Endothelial cell (in vitro differentiated cells): ENCODE measurements around the gene GIMAP8. TPM values are rescaled to one million over a fixed set of nuclear protein-coding genes. Genes with fewer than 3 reads are reported as not detected.

ENCODE experiments used
- DNase-seq: peaks from one replicate; pipeline ENCODE4 v3.0.0; 2021; ENCODE audit warnings: low spot score
- H3K27ac Mint-ChIP-seq: one replicate; pipeline ENCODE4 v1.8.0; 2021; ENCODE audit warnings: mixed read lengths, inconsistent platforms; ENCODE audit not compliant: unreplicated experiment
- H3K27me3 Mint-ChIP-seq: one replicate; pipeline ENCODE4 v1.8.0; 2021; ENCODE audit warnings: mild to moderate bottlenecking, moderate library complexity, mixed read lengths, inconsistent platforms; ENCODE audit not compliant: unreplicated experiment
- H3K36me3 Mint-ChIP-seq: one replicate; pipeline ENCODE4 v1.8.0; 2021; ENCODE audit warnings: mild to moderate bottlenecking, low read depth, mixed read lengths, inconsistent platforms; ENCODE audit not compliant: unreplicated experiment
- H3K4me1 Mint-ChIP-seq: one replicate; pipeline ENCODE4 v1.8.0; 2021; ENCODE audit warnings: mild to moderate bottlenecking, mixed read lengths, inconsistent platforms; ENCODE audit not compliant: unreplicated experiment
- H3K4me3 Mint-ChIP-seq: one replicate; pipeline ENCODE4 v1.8.0; 2021; ENCODE audit warnings: mild to moderate bottlenecking, mixed read lengths, inconsistent platforms; ENCODE audit not compliant: unreplicated experiment
- H3K9me3 Mint-ChIP-seq: one replicate; pipeline ENCODE4 v1.8.0; 2021; ENCODE audit warnings: mixed read lengths, inconsistent platforms; ENCODE audit not compliant: unreplicated experiment
- CTCF ChIP-seq: fragments of 200-600 bp; sonication (generic); IDR thresholded peaks from one replicate; pipeline ENCODE4 v1.5.0; 2021; ENCODE audit warnings: antibody characterized with exemption; ENCODE audit not compliant: unreplicated experiment
- total RNA-seq: library from RNA; stranded (reverse); fragmentation: NEBNext Ultra II Directional; extraction: Animal tissue kit (Norgen Biotek cat#: 25700); gene quantifications from one replicate; pipeline ENCODE4 v1.2.1, GENCODE V29; 2021; ENCODE audit not compliant: unreplicated experiment

The GIMAP8 gene
- total RNA-seq, 1 donor from 2014 or later: 143 TPM

GRCh38 chr7:150420987-150421674 is 29.3 kb upstream of the GIMAP8 start:
- Mint-ChIP-seq H3K4me3 (no peak overlapping the region), H3K27ac (no peak overlapping the region), H3K9me3 (no peaks in the 10 kb centered on the region), H3K4me1 (peaks cover 13% of the 10 kb centered on the region), H3K36me3 (no peaks in the 10 kb centered on the region), H3K27me3 (no peaks in the 10 kb centered on the region)
- peak; percentile 89 for DNase-seq
- peak; percentile 75 for TF ChIP-seq CTCF

- no peaks in the 10 kb centered on the region for H3K9me3 Mint-ChIP-seq
- peaks cover 1% of the 10 kb centered on the region for H3K27me3 Mint-ChIP-seq
- no peak overlapping the region for H3K27ac Mint-ChIP-seq
- no peak for DNase-seq
- H3K4me3 Mint-ChIP-seq: no peak overlapping the region
- no peak for TF ChIP-seq CTCF
- peaks cover 13% of the 10 kb centered on the region for H3K4me1 Mint-ChIP-seq
- no peaks in the 10 kb centered on the region for H3K36me3 Mint-ChIP-seq
These were observed 28.6 kb upstream of the GIMAP8 start for GRCh38 chr7:150421831-150422230.

GRCh38 chr7:150425670-150426069 is 24.8 kb upstream of the GIMAP8 start:
- peaks cover 32% of the 10 kb centered on the region for H3K4me1 Mint-ChIP-seq
- H3K27ac Mint-ChIP-seq: no peak overlapping the region
- TF ChIP-seq CTCF: no peak
- no peaks in the 10 kb centered on the region for H3K36me3 Mint-ChIP-seq
- H3K9me3 Mint-ChIP-seq: no peaks in the 10 kb centered on the region
- no peak for DNase-seq
- peaks cover 2% of the 10 kb centered on the region for H3K27me3 Mint-ChIP-seq
- H3K4me3 Mint-ChIP-seq: no peak overlapping the region

- peaks cover 9% of the 10 kb centered on the region for H3K27me3 Mint-ChIP-seq
- H3K4me1 Mint-ChIP-seq: peaks cover 21% of the 10 kb centered on the region
- no peak for TF ChIP-seq CTCF
- H3K9me3 Mint-ChIP-seq: no peaks in the 10 kb centered on the region
- H3K4me3 Mint-ChIP-seq: no peak overlapping the region
- DNase-seq: no peak
- H3K27ac Mint-ChIP-seq: no peak overlapping the region
- H3K36me3 Mint-ChIP-seq: no peaks in the 10 kb centered on the region
These were observed 21.6 kb upstream of the GIMAP8 start for GRCh38 chr7:150428671-150429451.

GRCh38 chr7:150429699-150430098 is 20.7 kb upstream of the GIMAP8 start:
- Mint-ChIP-seq H3K27ac (peak overlapping the region; percentile 18), H3K36me3 (no peaks in the 10 kb centered on the region), H3K9me3 (no peaks in the 10 kb centered on the region), H3K4me3 (no peak overlapping the region), H3K4me1 (peaks cover 21% of the 10 kb centered on the region), H3K27me3 (peaks cover 9% of the 10 kb centered on the region)
- TF ChIP-seq CTCF: no peak
- no peak for DNase-seq
